ENCODE measurements around the gene CARD10.

GRCh38 chr22:37516456-37516855 is 2.8 kb downstream of the CARD10 start:
- TF ChIP-seq, protein P1, sequence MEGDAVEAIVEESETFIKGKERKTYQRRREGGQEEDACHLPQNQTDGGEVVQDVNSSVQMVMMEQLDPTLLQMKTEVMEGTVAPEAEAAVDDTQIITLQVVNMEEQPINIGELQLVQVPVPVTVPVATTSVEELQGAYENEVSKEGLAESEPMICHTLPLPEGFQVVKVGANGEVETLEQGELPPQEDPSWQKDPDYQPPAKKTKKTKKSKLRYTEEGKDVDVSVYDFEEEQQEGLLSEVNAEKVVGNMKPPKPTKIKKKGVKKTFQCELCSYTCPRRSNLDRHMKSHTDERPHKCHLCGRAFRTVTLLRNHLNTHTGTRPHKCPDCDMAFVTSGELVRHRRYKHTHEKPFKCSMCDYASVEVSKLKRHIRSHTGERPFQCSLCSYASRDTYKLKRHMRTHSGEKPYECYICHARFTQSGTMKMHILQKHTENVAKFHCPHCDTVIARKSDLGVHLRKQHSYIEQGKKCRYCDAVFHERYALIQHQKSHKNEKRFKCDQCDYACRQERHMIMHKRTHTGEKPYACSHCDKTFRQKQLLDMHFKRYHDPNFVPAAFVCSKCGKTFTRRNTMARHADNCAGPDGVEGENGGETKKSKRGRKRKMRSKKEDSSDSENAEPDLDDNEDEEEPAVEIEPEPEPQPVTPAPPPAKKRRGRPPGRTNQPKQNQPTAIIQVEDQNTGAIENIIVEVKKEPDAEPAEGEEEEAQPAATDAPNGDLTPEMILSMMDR (IDR thresholded peaks at IDR 0.05): no peak
- no peak for TF ChIP-seq EZH2phosphoT487 (IDR thresholded peaks at IDR 0.05)

Data from neural progenitor cell (in vitro differentiated cells).